H9 (cell line): ENCODE data around the gene ING2. TPM values are rescaled to one million over a fixed set of nuclear protein-coding genes. Genes with fewer than 3 reads are reported as not detected.
A peak's percentile ranks its signal among the peaks of the same experiment; 100 is the strongest.

ENCODE experiments used
- DNase-seq: peaks from one replicate; pipeline ENCODE4 v3.0.0-alpha.2; 2017
- H2AFZ ChIP-seq: one replicate; pipeline ENCODE4 v1.6.1; 2013; ENCODE audit warnings: mild to moderate bottlenecking, low read length, control low read depth, moderate library complexity
- H2AK5ac ChIP-seq: 2 replicates; pipeline ENCODE4 v1.6.1; 2013; ENCODE audit warnings: low read length, control low read depth, mixed read lengths; ENCODE audit not compliant: insufficient read length
- H2BK120ac ChIP-seq: one replicate; pipeline ENCODE4 v1.6.1; 2013; ENCODE audit warnings: low read depth, mild to moderate bottlenecking, low read length, control low read depth, inconsistent platforms; ENCODE audit not compliant: poor library complexity, severe bottlenecking
- H2BK12ac ChIP-seq: 2 replicates; pipeline ENCODE4 v1.6.1; 2013; ENCODE audit warnings: low read length, control low read depth, mixed read lengths, low read depth; ENCODE audit not compliant: insufficient read length
- H2BK15ac ChIP-seq: 2 replicates; pipeline ENCODE4 v1.6.1; 2013; ENCODE audit warnings: low read depth, low read length, control low read depth
- H2BK20ac ChIP-seq: one replicate; pipeline ENCODE4 v1.6.1; 2013; ENCODE audit warnings: low read depth, mild to moderate bottlenecking, low read length, control low read depth, inconsistent platforms; ENCODE audit not compliant: poor library complexity, severe bottlenecking
- H2BK5ac ChIP-seq: 2 replicates; pipeline ENCODE4 v1.6.1; 2013; ENCODE audit warnings: low read length, control low read depth, mixed read lengths; ENCODE audit not compliant: insufficient read length
- H3K14ac ChIP-seq: 2 replicates; pipeline ENCODE4 v1.6.1; 2013; ENCODE audit warnings: low read length, control low read depth; ENCODE audit not compliant: insufficient read depth
- H3K18ac ChIP-seq: 2 replicates; pipeline ENCODE4 v1.6.1; 2013; ENCODE audit warnings: low read depth, mild to moderate bottlenecking, mixed read lengths, low read length, control low read depth; ENCODE audit not compliant: insufficient read length
- H3K23ac ChIP-seq: 2 replicates; pipeline ENCODE4 v1.6.1; 2013; ENCODE audit warnings: low read length, control low read depth, mixed read lengths, low read depth; ENCODE audit not compliant: insufficient read length
- H3K23me2 ChIP-seq: 2 replicates; pipeline ENCODE4 v1.6.1; 2013; ENCODE audit warnings: low read depth, mild to moderate bottlenecking, mixed read lengths, low read length, control low read depth; ENCODE audit not compliant: insufficient read length, poor library complexity, severe bottlenecking
- H3K27ac ChIP-seq: 2 replicates; pipeline ENCODE4 v1.5.1; 2013; ENCODE audit warnings: low read length, control low read depth, mixed read lengths, low read depth; ENCODE audit not compliant: insufficient read length
- H3K27me3 ChIP-seq: 2 replicates; pipeline ENCODE4 v1.6.1; 2013; ENCODE audit warnings: low read length, control low read depth, inconsistent platforms; ENCODE audit not compliant: insufficient read depth
- H3K4ac ChIP-seq: 2 replicates; pipeline ENCODE4 v1.6.1; 2013; ENCODE audit warnings: low read depth, mild to moderate bottlenecking, control low read depth, inconsistent platforms, low read length, moderate library complexity
- H3K4me1 ChIP-seq: 2 replicates; pipeline ENCODE4 v1.6.1; 2013; ENCODE audit warnings: low read length, control low read depth, inconsistent platforms; ENCODE audit not compliant: insufficient read depth
- H3K4me2 ChIP-seq: 2 replicates; pipeline ENCODE4 v1.6.1; 2013; ENCODE audit warnings: low read length, control low read depth, mixed read lengths; ENCODE audit not compliant: insufficient read length, insufficient read depth
- H3K56ac ChIP-seq: 2 replicates; pipeline ENCODE4 v1.6.1; 2013; ENCODE audit warnings: low read depth, mild to moderate bottlenecking, mixed read lengths, low read length, control low read depth; ENCODE audit not compliant: insufficient read length
- H3K79me1 ChIP-seq: 2 replicates; pipeline ENCODE4 v1.6.1; 2013; ENCODE audit warnings: low read depth, mild to moderate bottlenecking, moderate library complexity, low read length, control low read depth, inconsistent platforms; ENCODE audit not compliant: insufficient read depth, poor library complexity, severe bottlenecking
- H3K79me2 ChIP-seq: 2 replicates; pipeline ENCODE4 v1.6.1; 2013; ENCODE audit warnings: low read length, control low read depth, inconsistent platforms; ENCODE audit not compliant: insufficient read depth
- H3K9ac ChIP-seq: 2 replicates; pipeline ENCODE4 v1.6.1; 2013; ENCODE audit warnings: low read length, control low read depth, mixed read lengths; ENCODE audit not compliant: insufficient read length; ENCODE audit errors: extremely low read depth
- H3K9me3 ChIP-seq: one replicate; pipeline ENCODE4 v1.6.1; 2013; ENCODE audit warnings: low read depth, low read length, inconsistent platforms; ENCODE audit not compliant: control insufficient read depth
- H3T11ph ChIP-seq: one replicate; pipeline ENCODE4 v1.6.1; 2013; ENCODE audit warnings: mild to moderate bottlenecking, low read length, control low read depth, inconsistent platforms
- H4K20me1 ChIP-seq: one replicate; pipeline ENCODE4 v1.6.1; 2013; ENCODE audit not compliant: control insufficient read depth, insufficient read length, insufficient read depth
- H4K5ac ChIP-seq: 2 replicates; pipeline ENCODE4 v1.6.1; 2013; ENCODE audit warnings: low read depth, mild to moderate bottlenecking, mixed read lengths, low read length, control low read depth; ENCODE audit not compliant: insufficient read length
- H4K8ac ChIP-seq: replicated peaks from 2 replicates; pipeline ENCODE4 v1.6.1; 2013; ENCODE audit warnings: low read length, control low read depth, mixed read lengths, low read depth; ENCODE audit not compliant: insufficient read length
- H4K91ac ChIP-seq: 2 replicates; pipeline ENCODE4 v1.6.1; 2013; ENCODE audit warnings: low read depth, mild to moderate bottlenecking, moderate library complexity, mixed read lengths, low read length, control low read depth; ENCODE audit not compliant: insufficient read length
- H3K27ac Mint-ChIP-seq, 3 experiments: 2 replicates in 2 of 3; 3 replicates in 1 of 3; pipeline ENCODE4 v1.8.0; 2020 to 2021; ENCODE audit warnings: mixed read lengths in 3 of 3, mild to moderate bottlenecking in 1 of 3, moderate library complexity in 1 of 3
- H3K27me3 Mint-ChIP-seq: 2 replicates; pipeline ENCODE4 v1.8.0; 2021; ENCODE audit warnings: low read depth, mild to moderate bottlenecking, moderate library complexity, mixed read lengths
- H3K36me3 Mint-ChIP-seq, 3 experiments: 2 replicates in 2 of 3; 3 replicates in 1 of 3; pipeline ENCODE4 v1.8.0; 2020 to 2021; ENCODE audit warnings: low read depth in 3 of 3, mixed read lengths in 3 of 3; ENCODE audit not compliant: insufficient read depth in 1 of 3
- H3K4me1 Mint-ChIP-seq, 2 experiments: 2 replicates each; pipeline ENCODE4 v1.8.0; 2020; ENCODE audit warnings: mixed read lengths in 2 of 2
- H3K4me3 Mint-ChIP-seq, 2 experiments: 2 replicates in 1 of 2; 3 replicates in 1 of 2; pipeline ENCODE4 v1.8.0; 2020 to 2021; ENCODE audit warnings: mild to moderate bottlenecking in 2 of 2, mixed read lengths in 2 of 2, moderate library complexity in 1 of 2
- H3K9me3 Mint-ChIP-seq, 2 experiments: 2 replicates in 1 of 2; 3 replicates in 1 of 2; pipeline ENCODE4 v1.8.0; 2020; ENCODE audit warnings: mild to moderate bottlenecking in 2 of 2, mixed read lengths in 2 of 2, moderate library complexity in 1 of 2
- CTCF ChIP-seq: fragments of 200-600 bp; sonication (generic); conservative IDR thresholded peaks from 3 replicates; pipeline ENCODE4 v1.8.0; 2021; ENCODE audit warnings: antibody characterized with exemption, mild to moderate bottlenecking
- WGBS: extraction: QIAGEN DNeasy Blood & Tissue Kit; methylation state at CpG from one replicate; pipeline ENCODE4 v1.1.7; 2013; ENCODE audit warnings: missing lambda C conversion rate, low lambda C conversion rate, mixed read lengths; ENCODE audit not compliant: insufficient read length; ENCODE audit errors: extremely low coverage; 5-methylcytosine and 5-hydroxymethylcytosine counted together
- total RNA-seq: library from RNA; stranded (reverse); gene quantifications from 2 replicates; pipeline ENCODE4 v1.2.1, GENCODE V29; 2021

Gene ING2
- total RNA-seq, 1 experiment from 2014 or later, result 18.6 TPM

GRCh38 chr4:183540410-183541009 is 35.7 kb downstream of the ING2 start:
- WGBS, result no CpG with 5 or more reads among the region's 13 CpGs
- peak overlapping the region in 1 of 3 experiments; percentile 71; a peak in 4 of 7 replicates for H3K27ac Mint-ChIP-seq
- no peak overlapping the region for H2AFZ ChIP-seq

More at GRCh38 chr4:183540410-183541009, 35.7 kb downstream of the ING2 start:
- no peaks in the 10 kb centered on the region for H3K27me3 ChIP-seq
- H2BK15ac ChIP-seq, result no peak overlapping the region
- Mint-ChIP-seq H3K4me1 (peaks cover 30 to 31% of the 10 kb centered on the region in 2 experiments), H3K36me3 (peaks cover 2 to 14% (median 7%) of the 10 kb centered on the region in 3 experiments; a peak in 5 of 7 replicates), H3K4me3 (no peak overlapping the region), H3K9me3 (peaks cover 10 to 11% of the 10 kb centered on the region in 2 experiments), H3K27me3 (no peaks in the 10 kb centered on the region)
- H2BK20ac ChIP-seq, result no peak overlapping the region
- no peak overlapping the region for H2BK5ac ChIP-seq
- no peak overlapping the region for H2AK5ac ChIP-seq
- no peak overlapping the region for H3K56ac ChIP-seq
- H3K27ac ChIP-seq, result no peak overlapping the region
- no peak overlapping the region for H3K9ac ChIP-seq
- H4K20me1 ChIP-seq, result no peaks in the 10 kb centered on the region
- no peak overlapping the region for H2BK12ac ChIP-seq
- no peak for TF ChIP-seq CTCF
- no peaks in the 10 kb centered on the region for H3K79me1 ChIP-seq
- H3K4me2 ChIP-seq, result no peak overlapping the region
- H3K23me2 ChIP-seq, result no peaks in the 10 kb centered on the region
- DNase-seq, result no peak
- no peak overlapping the region for H4K5ac ChIP-seq
- H3K14ac ChIP-seq, result no peak overlapping the region
- no peak overlapping the region for H4K91ac ChIP-seq
- no peak overlapping the region for H2BK120ac ChIP-seq
- H3K79me2 ChIP-seq, result no peaks in the 10 kb centered on the region
- H3K4ac ChIP-seq, result no peak overlapping the region
- H4K8ac ChIP-seq, result no peak overlapping the region
- H3K23ac ChIP-seq, result no peak overlapping the region
- peaks cover 6% of the 10 kb centered on the region; the same call in 1 of the 2 replicates for H3K4me1 ChIP-seq
- no peak overlapping the region for H3T11ph ChIP-seq
- no peak overlapping the region for H3K18ac ChIP-seq
- H3K9me3 ChIP-seq, result no peaks in the 10 kb centered on the region
